DND-41 (cell line): ENCODE data around the gene HIVEP2.

Experiments
- ATAC-seq: fragments of 200-7000 bp; cut with Tn5 transposase; 3 replicates; pipeline ENCODE4 v1.9.1; 2021; ENCODE audit warnings: low read depth; ENCODE audit not compliant: insufficient read depth
- DNase-seq: peaks from one replicate; pipeline ENCODE4 v3.0.0-alpha.2; 2020
- H2AFZ ChIP-seq: 2 replicates; pipeline ENCODE4 v1.6.0; 2012; ENCODE audit warnings: low read depth, low read length
- H3K27ac ChIP-seq: 2 replicates; pipeline ENCODE4 v1.5.1; 2012; ENCODE audit warnings: low read length, inconsistent platforms
- H3K27me3 ChIP-seq: fragments of 200-600 bp; sonication (generic); 2 replicates; pipeline ENCODE4 v1.6.0; 2012; ENCODE audit warnings: low read length, mild to moderate bottlenecking, inconsistent platforms; ENCODE audit not compliant: insufficient read depth, poor library complexity
- H3K36me3 ChIP-seq: 2 replicates; pipeline ENCODE4 v1.5.1; 2012; ENCODE audit warnings: low read length, inconsistent platforms; ENCODE audit not compliant: insufficient read depth
- H3K4me1 ChIP-seq: 2 replicates; pipeline ENCODE4 v1.5.1; 2012; ENCODE audit warnings: mild to moderate bottlenecking, low read length; ENCODE audit not compliant: insufficient read depth
- H3K4me2 ChIP-seq: 2 replicates; pipeline ENCODE4 v1.6.0; 2012; ENCODE audit warnings: mild to moderate bottlenecking, moderate library complexity, low read length, inconsistent platforms; ENCODE audit not compliant: insufficient read depth
- H3K4me3 ChIP-seq, 2 experiments: fragments of 200-600 bp in 1 of 2; shearing (Covaris generic) in 1 of 2; 2 replicates each; pipeline ENCODE4 v1.5.1; 2012 to 2016; ENCODE audit warnings: inconsistent platforms in 2 of 2, low read length in 2 of 2, mild to moderate bottlenecking in 2 of 2, low read depth in 1 of 2, moderate library complexity in 1 of 2
- H3K79me2 ChIP-seq: 2 replicates; pipeline ENCODE4 v1.6.0; 2012; ENCODE audit warnings: low read length, inconsistent platforms; ENCODE audit not compliant: insufficient read depth
- H3K9ac ChIP-seq: 2 replicates; pipeline ENCODE4 v1.6.0; 2012; ENCODE audit warnings: low read depth, mild to moderate bottlenecking, inconsistent platforms, low read length, moderate library complexity
- H3K9me3 ChIP-seq: 2 replicates; pipeline ENCODE4 v1.5.1; 2012; ENCODE audit warnings: low read length, moderate library complexity, mild to moderate bottlenecking, inconsistent platforms; ENCODE audit not compliant: insufficient read depth, severe bottlenecking
- H4K20me1 ChIP-seq: 2 replicates; pipeline ENCODE4 v1.6.0; 2012; ENCODE audit warnings: low read length; ENCODE audit not compliant: insufficient read depth
- CTCF ChIP-seq: IDR thresholded peaks from 2 replicates; pipeline ENCODE4 v1.5.1; 2012; ENCODE audit warnings: borderline replicate concordance, low read length, moderate library complexity, mild to moderate bottlenecking; ENCODE audit not compliant: poor library complexity, severe bottlenecking; ENCODE audit errors: extremely low read depth
- EZH2 ChIP-seq: IDR thresholded peaks from 3 replicates; pipeline ENCODE4 v1.6.1; 2012; ENCODE audit warnings: borderline replicate concordance, low read depth, mild to moderate bottlenecking, moderate library complexity, low read length, inconsistent platforms; ENCODE audit not compliant: severe bottlenecking

HIVEP2 gene

GRCh38 chr6:142752348-142752747, 192.6 kb downstream of the HIVEP2 start:
- Histone ChIP-seq H3K27ac (no peak overlapping the region), H3K4me2 (no peak overlapping the region), H3K79me2 (no peaks in the 10 kb centered on the region), H3K9ac (no peak overlapping the region), H2AFZ (no peak overlapping the region), H3K9me3 (no peaks in the 10 kb centered on the region), H4K20me1 (no peaks in the 10 kb centered on the region), H3K4me1 (no peaks in the 10 kb centered on the region), H3K36me3 (0 out of 2 replicates have a peak, but pooled peaks cover 7% of the 10 kb centered on the region), H3K27me3 (no peaks in the 10 kb centered on the region), H3K4me3 (no peak overlapping the region)
- no peak for TF ChIP-seq CTCF
- DNase-seq (no peak), ATAC-seq (no peak)

GRCh38 chr6:142751452-142751851, 193.5 kb downstream of the HIVEP2 start:
- TF ChIP-seq CTCF (no peak), EZH2 (no peak)
- no peaks in the 10 kb centered on the region for H3K79me2 ChIP-seq
- no peaks in the 10 kb centered on the region for H4K20me1 ChIP-seq
- H3K27me3 ChIP-seq = no peaks in the 10 kb centered on the region
- no peak overlapping the region for H3K27ac ChIP-seq
- DNase-seq = no peak
- no peaks in the 10 kb centered on the region for H3K9me3 ChIP-seq
- no peaks in the 10 kb centered on the region for H3K4me1 ChIP-seq
- H3K36me3 ChIP-seq = 0 out of 2 replicates have a peak, but pooled peaks cover 7% of the 10 kb centered on the region
- H3K9ac ChIP-seq = no peak overlapping the region
- no peak overlapping the region for H3K4me3 ChIP-seq
- no peak for ATAC-seq
- H2AFZ ChIP-seq = no peak overlapping the region
- no peak overlapping the region for H3K4me2 ChIP-seq

GRCh38 chr6:142750998-142751397, 194.0 kb downstream of the HIVEP2 start:
- Histone ChIP-seq H3K4me2 (no peak overlapping the region), H3K36me3 (0 out of 2 replicates have a peak, but pooled peaks cover 7% of the 10 kb centered on the region), H3K9me3 (no peaks in the 10 kb centered on the region), H4K20me1 (no peaks in the 10 kb centered on the region), H3K4me3 (no peak overlapping the region), H3K27ac (no peak overlapping the region), H3K27me3 (no peaks in the 10 kb centered on the region), H3K9ac (no peak overlapping the region), H2AFZ (no peak overlapping the region), H3K4me1 (no peaks in the 10 kb centered on the region), H3K79me2 (no peaks in the 10 kb centered on the region)
- ATAC-seq (no peak), DNase-seq (no peak)
- TF ChIP-seq CTCF (no peak), EZH2 (no peak)

- no peaks in the 10 kb centered on the region for H4K20me1 ChIP-seq
- no peaks in the 10 kb centered on the region for H3K27me3 ChIP-seq
- H3K9me3 ChIP-seq = no peaks in the 10 kb centered on the region
- no peaks in the 10 kb centered on the region for H3K79me2 ChIP-seq
- no peak overlapping the region for H2AFZ ChIP-seq
- no peak for DNase-seq
- H3K4me2 ChIP-seq = no peak overlapping the region
- H3K4me3 ChIP-seq = no peak overlapping the region
- H3K9ac ChIP-seq = no peak overlapping the region
- TF ChIP-seq CTCF = no peak
- TF ChIP-seq EZH2 = no peak
- H3K4me1 ChIP-seq = no peaks in the 10 kb centered on the region
- 0 out of 2 replicates have a peak, but pooled peaks cover 7% of the 10 kb centered on the region for H3K36me3 ChIP-seq
- no peak overlapping the region for H3K27ac ChIP-seq
- ATAC-seq = no peak
Observed at GRCh38 chr6:142749556-142749955, 195.4 kb downstream of the HIVEP2 start.
